ENCODE measurements around the gene KCNJ6. TPM values are rescaled to one million over a fixed set of nuclear protein-coding genes. Genes with fewer than 3 reads are reported as not detected.

Gene KCNJ6
- total and polyA plus RNA-seq, 2 donors from 2014 or later, result 0.06 TPM; not detected in 1

DNA sequence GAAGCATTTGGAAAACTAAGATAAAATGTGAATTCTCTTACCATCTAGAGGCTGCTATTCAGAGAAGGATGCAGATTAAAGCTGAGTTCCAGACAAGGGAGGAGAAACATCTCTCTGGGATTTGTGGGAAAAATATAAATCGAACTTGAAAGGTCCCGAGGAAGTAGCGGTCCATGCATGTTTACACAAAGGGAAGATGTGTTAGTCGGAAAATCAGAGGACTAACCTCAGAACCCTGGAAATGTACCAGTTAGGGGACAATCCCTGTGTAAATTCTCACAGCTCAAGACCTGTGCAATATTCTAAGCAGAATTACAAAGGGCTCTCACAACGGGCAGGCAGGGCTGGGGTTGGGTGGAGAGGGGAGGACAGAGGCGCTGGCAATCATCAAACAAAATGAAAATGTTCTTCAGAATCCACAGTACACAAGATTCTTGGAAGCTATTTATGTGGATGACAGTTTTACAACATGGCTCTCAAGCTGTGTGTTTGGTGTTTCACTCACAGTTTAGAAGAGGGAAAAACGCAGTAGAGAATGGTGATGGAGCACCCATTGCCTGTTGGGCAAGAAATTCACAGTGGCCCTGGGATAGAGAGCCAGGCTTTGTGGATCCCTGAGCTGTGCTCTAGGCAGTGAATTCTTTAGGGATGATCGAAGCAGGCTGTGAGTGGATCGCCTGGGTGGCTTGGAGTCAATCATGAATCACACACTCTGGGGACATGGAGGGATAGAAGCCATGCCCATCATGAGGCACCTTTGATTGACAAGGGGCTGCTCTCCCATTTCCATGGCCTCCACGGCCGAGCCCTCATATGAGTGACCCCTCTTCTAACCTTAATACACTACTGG is 47.6 kb downstream of the KCNJ6 start:
- H3K4me3 ChIP-seq (ENCODE audit: low read length in 3 of 3), result no peak overlapping the region
- DNase-seq, result no peak
- no peaks in the 10 kb centered on the region for H3K4me1 ChIP-seq (ENCODE audit: control insufficient read depth in 2 of 3, insufficient read depth in 2 of 3, low read depth in 1 of 3, low read length in 3 of 3)
- no peak overlapping the region for H3K27ac ChIP-seq (ENCODE audit: low read depth in 2 of 2, low read length in 2 of 2)
- TF ChIP-seq, protein P1, sequence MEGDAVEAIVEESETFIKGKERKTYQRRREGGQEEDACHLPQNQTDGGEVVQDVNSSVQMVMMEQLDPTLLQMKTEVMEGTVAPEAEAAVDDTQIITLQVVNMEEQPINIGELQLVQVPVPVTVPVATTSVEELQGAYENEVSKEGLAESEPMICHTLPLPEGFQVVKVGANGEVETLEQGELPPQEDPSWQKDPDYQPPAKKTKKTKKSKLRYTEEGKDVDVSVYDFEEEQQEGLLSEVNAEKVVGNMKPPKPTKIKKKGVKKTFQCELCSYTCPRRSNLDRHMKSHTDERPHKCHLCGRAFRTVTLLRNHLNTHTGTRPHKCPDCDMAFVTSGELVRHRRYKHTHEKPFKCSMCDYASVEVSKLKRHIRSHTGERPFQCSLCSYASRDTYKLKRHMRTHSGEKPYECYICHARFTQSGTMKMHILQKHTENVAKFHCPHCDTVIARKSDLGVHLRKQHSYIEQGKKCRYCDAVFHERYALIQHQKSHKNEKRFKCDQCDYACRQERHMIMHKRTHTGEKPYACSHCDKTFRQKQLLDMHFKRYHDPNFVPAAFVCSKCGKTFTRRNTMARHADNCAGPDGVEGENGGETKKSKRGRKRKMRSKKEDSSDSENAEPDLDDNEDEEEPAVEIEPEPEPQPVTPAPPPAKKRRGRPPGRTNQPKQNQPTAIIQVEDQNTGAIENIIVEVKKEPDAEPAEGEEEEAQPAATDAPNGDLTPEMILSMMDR (IDR thresholded peaks at IDR 0.05; ENCODE audit: borderline replicate concordance, extremely low read depth, insufficient read depth), result no peak
- no peaks in the 10 kb centered on the region for H3K27me3 ChIP-seq (ENCODE audit: control insufficient read depth, insufficient read depth, low read length)
- intact Hi-C loops (cut with DNase I), result no loop called here
- H3K9ac ChIP-seq (ENCODE audit: low read length in 3 of 3), result no peak overlapping the region
- H3K9me3 ChIP-seq (ENCODE audit: control insufficient read depth in 2 of 3, insufficient read depth in 1 of 3, low read length in 3 of 3), result no peaks in the 10 kb centered on the region
- no peak for FAIRE-seq
- no peaks in the 10 kb centered on the region for H3K36me3 ChIP-seq (ENCODE audit: control insufficient read depth in 2 of 3, insufficient read depth in 3 of 3, low read length in 3 of 3)

DNA sequence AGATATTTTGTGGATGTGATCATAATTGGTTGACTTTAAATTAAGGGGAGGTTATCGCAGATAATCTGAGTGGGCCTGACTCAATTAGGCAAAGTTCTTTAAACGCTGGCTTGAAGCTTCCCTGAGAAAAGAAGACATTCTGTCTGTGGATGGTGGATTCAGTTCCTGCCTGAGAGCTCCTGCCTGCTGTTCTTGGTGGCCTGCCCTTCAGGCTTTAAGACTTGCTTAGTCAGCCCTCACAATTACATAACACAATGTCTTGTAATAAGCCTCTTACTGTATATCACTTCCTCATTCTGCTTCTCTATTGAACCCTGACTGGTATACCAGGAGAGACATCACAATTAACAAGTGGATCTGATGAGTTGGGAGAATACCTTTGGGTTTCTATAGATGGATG is 50.2 kb downstream of the KCNJ6 start:
- intact Hi-C loops (cut with DNase I), result no loop called here
- FAIRE-seq, result no peak
- TF ChIP-seq, protein P1 (IDR thresholded peaks at IDR 0.05; ENCODE audit: borderline replicate concordance, extremely low read depth, insufficient read depth), result no peak
- Histone ChIP-seq H3K9ac (ENCODE audit: low read length in 3 of 3) (no peak overlapping the region), H3K4me3 (ENCODE audit: low read length in 3 of 3) (no peak overlapping the region), H3K27ac (ENCODE audit: low read depth in 2 of 2, low read length in 2 of 2) (no peak overlapping the region), H3K9me3 (ENCODE audit: control insufficient read depth in 2 of 3, insufficient read depth in 1 of 3, low read length in 3 of 3) (no peaks in the 10 kb centered on the region), H3K27me3 (ENCODE audit: control insufficient read depth, insufficient read depth, low read length) (no peaks in the 10 kb centered on the region), H3K4me1 (ENCODE audit: control insufficient read depth in 2 of 3, insufficient read depth in 2 of 3, low read depth in 1 of 3, low read length in 3 of 3) (no peaks in the 10 kb centered on the region), H3K36me3 (ENCODE audit: control insufficient read depth in 2 of 3, insufficient read depth in 3 of 3, low read length in 3 of 3) (no peaks in the 10 kb centered on the region)
- DNase-seq, result no peak

DNA sequence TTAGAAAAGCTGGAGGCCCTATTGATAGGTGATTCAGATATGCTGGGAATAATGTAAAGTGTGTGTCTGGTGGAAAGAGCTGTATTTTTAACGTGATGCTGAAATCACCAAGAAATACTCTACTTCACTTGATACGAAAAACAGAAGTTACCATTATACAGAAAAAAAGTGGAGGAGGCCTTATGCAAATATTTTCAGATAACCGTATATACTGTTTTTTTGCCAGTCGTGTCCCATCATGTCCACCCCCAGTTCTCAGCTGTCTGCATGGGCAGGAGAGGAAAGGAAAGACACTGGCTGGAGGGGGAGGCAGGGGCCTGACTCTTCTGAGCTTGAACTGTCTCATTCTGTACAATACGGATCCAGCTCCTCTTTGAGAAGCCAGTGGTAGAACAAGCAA is 51.1 kb downstream of the KCNJ6 start:
- DNase-seq (no peak), FAIRE-seq (no peak)

More for the DNA sequence above, 51.1 kb downstream of the KCNJ6 start:
- Histone ChIP-seq H3K36me3 (ENCODE audit: control insufficient read depth in 2 of 3, insufficient read depth in 3 of 3, low read length in 3 of 3) (no peaks in the 10 kb centered on the region), H3K27ac (ENCODE audit: low read depth in 2 of 2, low read length in 2 of 2) (no peak overlapping the region), H3K4me1 (ENCODE audit: control insufficient read depth in 2 of 3, insufficient read depth in 2 of 3, low read depth in 1 of 3, low read length in 3 of 3) (no peaks in the 10 kb centered on the region), H3K9ac (ENCODE audit: low read length in 3 of 3) (no peak overlapping the region), H3K4me3 (ENCODE audit: low read length in 3 of 3) (no peak overlapping the region), H3K9me3 (ENCODE audit: control insufficient read depth in 2 of 3, insufficient read depth in 1 of 3, low read length in 3 of 3) (no peaks in the 10 kb centered on the region), H3K27me3 (ENCODE audit: control insufficient read depth, insufficient read depth, low read length) (no peaks in the 10 kb centered on the region)
- intact Hi-C loops (cut with DNase I), result no loop called here
- TF ChIP-seq, protein P1 (IDR thresholded peaks at IDR 0.05; ENCODE audit: borderline replicate concordance, extremely low read depth, insufficient read depth), result no peak

Measured in kidney (tissue), 14 donors.